GM19328 (cell line): Measurements from ENCODE around the gene CSNK1G1.
A peak's percentile ranks its signal among the peaks of the same experiment; 100 is the strongest.

Experiments
- ATAC-seq: cut with Tn5 transposase; IDR thresholded peaks from one replicate; pipeline ENCODE4 v1.9.1; 2021; ENCODE audit warnings: mild to moderate bottlenecking, moderate library complexity; ENCODE audit not compliant: unreplicated experiment

CSNK1G1 gene

GRCh38 chr15:64209680-64210334 is 146.2 kb downstream of the CSNK1G1 start:
- ATAC-seq, result no peak

- ATAC-seq, result no peak
These were observed 150.8 kb downstream of the CSNK1G1 start for GRCh38 chr15:64205202-64205601.

- no peak for ATAC-seq
These were observed 158.5 kb downstream of the CSNK1G1 start for GRCh38 chr15:64197425-64197824.

- ATAC-seq, result no peak
These were observed 162.0 kb downstream of the CSNK1G1 start for GRCh38 chr15:64193971-64194370.

DNA sequence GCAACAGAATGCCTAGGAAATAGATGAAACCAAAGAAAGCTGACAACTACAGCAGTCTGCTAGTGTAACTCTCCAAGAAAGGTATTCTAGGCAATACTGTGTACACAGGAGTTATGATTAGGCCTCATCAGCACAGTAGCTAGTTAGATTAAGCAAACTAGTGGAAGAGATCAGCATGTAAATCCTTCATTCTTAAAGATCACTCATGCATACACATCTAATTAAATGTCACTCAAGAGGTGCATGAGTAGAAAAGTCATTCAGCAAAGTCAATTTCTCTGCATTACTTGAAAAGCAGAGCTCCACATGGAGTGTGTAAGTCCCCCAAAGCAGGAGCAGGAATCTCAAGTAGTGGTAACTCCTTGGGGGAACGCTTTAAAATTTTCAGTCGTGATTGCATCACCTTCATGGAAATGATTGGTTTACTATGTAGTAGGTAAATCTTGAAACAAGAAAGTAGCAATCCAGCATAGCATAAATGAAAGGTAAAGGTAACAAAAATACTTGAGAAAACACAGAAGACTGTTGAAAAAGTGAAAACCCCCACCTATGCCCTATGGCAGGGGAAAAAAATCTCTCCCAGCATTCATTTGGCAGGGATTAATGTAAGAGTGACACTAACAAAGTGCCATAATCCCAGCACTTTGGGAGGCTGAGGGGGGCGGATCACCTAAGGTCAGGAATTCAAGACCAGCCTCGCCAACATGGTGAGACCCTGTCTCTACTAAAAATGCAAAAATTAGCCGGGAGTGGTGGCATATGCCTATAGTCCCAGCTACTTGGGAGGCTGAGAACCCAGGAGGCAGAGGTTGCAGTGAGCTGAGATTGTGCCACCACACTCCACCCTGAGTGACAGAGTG is 163.8 kb downstream of the CSNK1G1 start:
- ATAC-seq, result no peak

- no peak for ATAC-seq
These were observed 168.4 kb downstream of the CSNK1G1 start for GRCh38 chr15:64187396-64188191.

GRCh38 chr15:64185146-64185911 is 170.6 kb downstream of the CSNK1G1 start:
- no peak for ATAC-seq

DNA sequence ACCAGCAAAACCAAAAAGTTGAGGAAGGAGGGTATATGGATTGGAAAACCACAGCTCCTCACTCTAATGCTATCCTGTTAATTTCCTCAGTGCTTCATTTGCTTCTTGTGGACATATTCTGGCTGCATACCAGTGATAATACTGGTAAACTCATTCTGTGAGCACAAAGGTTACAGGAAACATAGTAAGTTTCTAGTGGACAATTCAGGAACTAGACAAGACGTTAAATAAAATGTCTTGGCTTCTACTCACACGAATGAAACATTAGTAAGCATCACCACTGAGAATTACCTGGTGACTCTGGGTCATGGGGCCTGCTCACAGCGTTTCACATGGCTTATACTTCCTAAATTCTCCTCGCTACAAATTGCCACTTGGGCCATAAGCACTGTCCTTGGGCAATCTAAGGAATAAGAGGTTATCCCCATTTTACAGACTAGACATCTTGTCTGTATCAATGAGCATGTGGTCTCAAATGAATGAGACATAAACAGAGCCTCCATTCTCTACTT is 173.1 kb downstream of the CSNK1G1 start:
- ATAC-seq, result no peak

DNA sequence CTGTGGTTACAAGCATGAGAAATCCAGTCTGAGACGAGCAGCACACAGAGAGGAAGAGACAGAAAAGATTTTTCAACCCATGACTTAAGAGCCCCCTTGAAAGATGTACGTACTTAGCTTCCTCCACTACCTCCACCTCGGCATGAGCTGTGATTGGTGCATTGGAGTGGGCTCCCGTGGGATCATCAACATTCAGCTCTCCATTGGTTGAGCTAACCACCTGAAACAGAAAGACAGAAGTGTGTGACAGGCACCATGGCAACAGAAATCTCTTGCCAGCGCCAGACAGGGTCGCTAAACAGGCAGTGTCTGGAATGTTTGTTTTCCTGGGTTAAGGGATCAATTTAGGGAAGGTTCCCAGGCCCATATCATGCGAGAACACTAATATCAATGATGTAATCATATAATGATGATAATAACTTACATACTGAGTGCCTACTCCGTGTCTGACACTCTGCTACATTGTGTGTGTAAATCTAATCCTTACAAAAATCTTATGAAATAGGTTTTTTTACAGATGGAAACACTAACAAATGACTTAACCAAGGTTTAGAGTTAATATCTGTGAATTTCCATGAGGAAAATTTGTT is 175.6 kb downstream of the CSNK1G1 start:
- ATAC-seq, result no peak

DNA sequence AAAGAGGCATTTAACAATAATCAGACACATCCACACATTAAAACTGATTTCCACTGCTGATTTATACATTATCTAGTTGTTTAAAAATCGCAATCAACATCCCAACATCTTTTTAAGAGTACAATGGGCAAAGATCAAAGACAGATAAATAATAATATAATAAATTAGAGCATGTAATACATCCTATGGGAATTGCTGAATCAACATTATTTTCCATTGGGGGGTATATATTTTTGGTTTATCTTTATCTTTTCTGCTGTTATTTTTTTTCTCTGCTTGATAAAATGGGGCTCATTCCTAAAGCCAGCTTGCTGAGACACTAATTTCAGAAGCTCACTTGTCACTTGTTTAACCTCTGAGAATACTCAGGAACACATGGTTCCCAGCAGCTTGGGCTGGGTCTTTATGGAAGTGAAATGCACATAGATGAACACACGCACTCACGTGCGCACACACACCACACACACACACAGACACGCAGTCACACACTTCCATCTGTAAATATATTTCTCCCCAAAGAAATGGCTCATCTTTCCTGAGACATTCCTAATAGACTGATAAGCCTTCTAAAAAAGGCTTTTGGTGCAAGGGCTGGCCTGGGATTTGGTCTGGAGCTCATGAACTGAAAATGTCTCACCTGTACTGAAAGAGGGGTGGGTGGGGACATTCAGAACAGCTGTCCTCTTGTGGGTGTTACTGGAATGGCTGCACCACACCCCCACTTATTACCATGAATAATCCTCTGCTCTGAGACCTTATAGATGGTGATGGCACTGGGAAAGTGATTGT is 189.7 kb downstream of the CSNK1G1 start:
- ATAC-seq, result no peak

DNA sequence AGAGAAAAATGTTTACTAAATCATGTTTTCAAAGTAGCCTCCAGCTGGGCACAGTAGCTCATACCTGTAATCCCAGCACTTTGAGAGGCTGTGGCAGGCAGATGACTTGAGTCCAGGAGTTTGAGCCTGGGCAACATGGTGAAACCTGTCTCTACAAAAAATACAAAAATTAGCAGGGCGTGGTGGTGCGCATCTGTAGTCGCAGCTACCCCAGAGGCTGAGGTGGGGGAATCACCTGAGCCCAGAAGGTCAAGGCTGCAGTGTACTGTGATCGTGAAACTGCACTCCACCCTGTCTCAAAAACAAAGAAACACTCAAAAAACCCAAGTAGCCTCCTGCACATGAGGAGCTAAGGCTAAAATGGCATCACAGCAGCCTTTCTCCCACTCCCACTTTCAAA is 191.5 kb downstream of the CSNK1G1 start:
- ATAC-seq, result no peak

DNA sequence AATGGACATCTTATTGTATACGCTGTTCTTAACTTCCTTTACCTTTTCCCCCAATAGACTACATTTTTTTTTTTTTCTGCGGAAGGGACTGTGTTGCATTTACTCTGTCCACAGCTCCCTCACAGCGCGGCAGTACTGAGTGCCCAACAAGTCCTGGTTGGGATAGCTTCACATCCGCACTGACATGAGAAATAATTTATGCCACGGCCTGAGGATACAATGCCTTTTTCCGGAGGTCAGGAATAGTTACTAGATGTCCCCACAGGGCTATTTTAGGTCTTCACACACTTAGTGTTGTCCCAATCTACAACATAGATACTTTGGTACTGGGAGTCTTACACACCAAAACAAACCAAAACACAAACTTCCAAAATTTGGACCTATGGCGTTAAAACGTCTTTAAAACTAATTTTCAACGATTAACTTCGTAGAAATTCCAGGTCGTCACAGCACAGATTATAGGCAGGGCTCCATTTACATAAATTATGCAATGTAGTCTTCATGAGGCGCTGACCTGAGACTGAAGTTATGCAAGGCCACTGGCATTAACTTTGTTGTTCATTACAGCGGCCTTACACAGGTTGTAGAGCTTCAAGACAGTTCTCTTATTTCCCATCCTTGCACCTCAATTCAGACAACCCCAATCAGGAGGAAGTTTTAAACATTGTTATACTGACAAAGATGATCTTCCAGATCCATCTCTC is 192.2 kb downstream of the CSNK1G1 start:
- ATAC-seq, result no peak

DNA sequence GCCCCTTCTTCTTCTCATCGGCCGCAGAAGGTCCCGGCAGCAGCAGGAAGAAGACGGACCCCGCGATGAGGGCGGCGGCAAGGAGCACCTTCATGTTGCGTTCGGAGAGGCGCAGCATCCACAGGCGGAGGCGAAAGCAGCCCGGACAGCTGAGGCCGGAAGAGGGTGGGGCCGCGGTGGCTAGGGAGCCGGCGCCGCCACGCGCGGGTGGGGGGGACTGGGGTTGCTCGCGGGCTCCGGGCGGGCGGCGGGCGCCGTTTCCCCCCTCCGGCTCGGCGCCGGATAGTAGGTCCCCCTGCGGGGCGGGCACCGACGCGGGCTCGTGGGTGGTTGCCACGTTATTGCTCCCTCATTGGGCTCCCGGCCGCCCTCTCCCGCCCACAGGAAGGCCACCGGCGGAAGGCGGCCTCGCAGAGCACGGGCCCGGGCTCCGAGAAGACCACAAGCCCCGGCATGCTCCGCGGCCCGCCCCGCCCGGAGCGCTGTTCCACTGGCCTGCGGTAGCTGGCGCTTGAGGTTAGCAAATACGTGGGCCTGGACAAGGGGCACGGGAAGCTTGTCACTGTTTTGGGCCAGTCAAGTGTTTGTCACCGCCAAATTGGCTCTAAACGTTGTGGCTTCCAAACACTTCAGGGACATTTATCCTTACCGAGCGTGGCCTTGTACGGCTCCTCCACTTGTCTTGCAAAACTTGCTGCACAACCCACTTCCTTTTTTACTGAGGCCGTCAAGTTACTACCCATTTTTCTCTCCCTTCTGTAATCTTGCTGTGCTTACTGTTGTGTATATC is 192.9 kb downstream of the CSNK1G1 start, which contains the start of gene PPIB:
Gene PPIB (minus strand): TSS at position 154 of the 790 bp plus-strand sequence. CDS start 36 bp downstream, at position 118.
- peak; percentile 92 for ATAC-seq

GRCh38 chr15:64162478-64162868 is 193.5 kb downstream of the CSNK1G1 start:
- peak; percentile 18 for ATAC-seq

GRCh38 chr15:64161688-64162477 is 194.1 kb downstream of the CSNK1G1 start:
- no peak for ATAC-seq

- ATAC-seq, result no peak
These were observed 197.4 kb downstream of the CSNK1G1 start for GRCh38 chr15:64158363-64159134.
